HTR-8/SVneo (cell line): ENCODE measurements around the gene SORT1.

Experiments used
- DNase-seq: peaks from one replicate; pipeline ENCODE4 v3.0.0; 2011; ENCODE audit warnings: low spot score, mixed read lengths; ENCODE audit not compliant: insufficient read length
- FAIRE-seq: peaks from 2 replicates; lab custom pipeline; 2011; peaks lifted over from hg19 to GRCh38; lab: Jason Lieb, UNC

The SORT1 gene

GRCh38 chr1:109267743-109268300, 129.9 kb downstream of the SORT1 start:
- no peak for DNase-seq
- FAIRE-seq: no peak

DNA sequence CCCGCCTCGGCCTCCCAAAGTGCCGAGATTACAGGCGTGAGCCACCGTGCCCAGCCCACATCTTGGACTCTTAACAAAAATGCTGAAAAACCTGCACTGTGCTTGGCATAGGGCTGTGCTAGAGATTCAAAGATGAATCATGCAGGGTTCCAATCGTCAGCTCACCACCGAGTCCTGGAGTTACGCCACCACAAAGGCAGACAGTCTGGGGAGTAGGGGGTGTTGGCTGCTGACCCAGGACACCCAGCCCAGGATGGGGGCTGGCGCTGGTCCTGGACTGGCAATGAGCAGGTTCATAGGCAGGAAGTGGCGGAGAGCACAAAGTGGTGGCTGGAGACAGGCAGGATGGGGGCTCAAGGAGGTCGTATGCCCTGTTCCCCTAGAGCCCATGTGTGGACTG, 130.8 kb downstream of the SORT1 start:
- DNase-seq (no peak), FAIRE-seq (no peak)

DNA sequence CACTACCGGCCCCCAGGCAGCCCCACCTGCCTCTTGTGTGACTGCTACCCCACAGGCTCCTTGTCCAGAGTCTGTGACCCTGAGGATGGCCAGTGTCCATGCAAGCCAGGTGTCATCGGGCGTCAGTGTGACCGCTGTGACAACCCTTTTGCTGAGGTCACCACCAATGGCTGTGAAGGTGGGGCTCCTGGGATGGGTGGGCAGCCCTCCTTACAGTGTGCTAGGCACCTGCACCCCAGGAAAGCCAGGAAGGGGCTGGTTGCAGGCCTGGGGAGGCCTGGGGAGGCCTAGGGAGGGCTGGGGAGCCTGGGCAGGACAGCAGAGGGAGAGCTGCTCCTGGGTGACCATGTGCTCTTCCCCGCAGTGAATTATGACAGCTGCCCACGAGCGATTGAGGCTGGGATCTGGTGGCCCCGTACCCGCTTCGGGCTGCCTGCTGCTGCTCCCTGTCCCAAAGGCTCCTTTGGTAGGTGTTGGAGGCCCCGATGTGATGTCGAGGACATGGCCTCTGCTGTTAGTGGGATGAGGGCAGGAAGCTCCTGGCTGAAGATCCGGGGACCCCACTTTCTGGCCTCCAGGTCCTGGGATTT, 131.9 kb downstream of the SORT1 start:
- DNase-seq (no peak), FAIRE-seq (no peak)

DNA sequence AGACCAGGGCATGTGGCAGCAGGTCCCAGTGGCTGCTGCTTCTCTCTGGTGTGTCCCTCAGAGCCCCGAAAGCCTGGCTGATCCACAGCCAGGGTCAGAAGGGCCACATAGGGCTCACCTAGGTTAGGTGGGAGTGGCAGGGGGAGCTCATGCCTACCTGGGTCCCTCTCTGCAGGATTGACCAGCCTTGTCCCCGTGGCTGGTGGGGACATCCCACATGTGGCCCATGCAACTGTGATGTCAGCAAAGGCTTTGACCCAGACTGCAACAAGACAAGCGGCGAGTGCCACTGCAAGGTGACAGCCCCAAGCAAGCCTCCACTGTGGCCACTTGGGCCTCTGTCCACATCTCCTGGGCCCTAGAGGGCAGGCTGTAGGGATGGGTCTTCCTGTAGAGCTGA, 132.7 kb downstream of the SORT1 start:
- FAIRE-seq (no peak), DNase-seq (no peak)

DNA sequence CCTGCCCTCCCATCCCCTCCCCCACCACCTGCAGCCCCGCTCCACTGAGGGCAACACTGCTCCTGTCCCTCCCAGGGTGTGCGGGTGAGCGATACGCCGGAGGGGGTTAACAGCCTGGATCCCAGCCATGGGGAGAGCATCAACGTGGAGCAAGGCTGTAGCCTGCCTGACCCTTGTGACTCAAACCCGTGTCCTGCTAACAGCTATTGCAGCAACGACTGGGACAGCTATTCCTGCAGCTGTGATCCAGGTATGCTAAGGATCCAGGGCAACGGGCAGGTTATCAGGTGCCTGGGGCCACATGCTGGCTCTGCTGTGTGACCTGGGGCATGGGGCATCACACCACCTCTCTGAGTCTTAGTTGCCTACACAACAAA, 133.4 kb downstream of the SORT1 start:
- no peak for DNase-seq
- no peak for FAIRE-seq

GRCh38 chr1:109263597-109264378, 133.9 kb downstream of the SORT1 start:
- DNase-seq (peak; percentile 74), FAIRE-seq (peak; percentile 84)

DNA sequence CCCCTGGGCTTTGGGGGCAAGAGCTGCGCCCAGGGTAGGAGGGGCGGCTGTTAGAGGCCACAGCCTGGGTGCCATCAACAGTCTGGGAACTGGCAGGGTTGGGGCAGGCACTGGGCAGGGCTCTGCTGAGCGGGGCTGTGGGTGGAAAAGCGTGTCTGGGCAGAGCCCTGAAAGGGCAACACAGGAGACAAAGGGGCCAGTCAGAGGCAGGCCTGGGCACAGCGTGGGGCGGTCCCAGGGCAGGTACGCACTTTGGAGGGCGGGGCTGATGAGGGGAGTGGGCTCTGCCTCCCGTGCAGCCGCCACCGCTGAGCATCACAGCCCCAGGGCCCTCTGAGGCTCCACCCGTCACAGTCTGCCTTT, 134.5 kb downstream of the SORT1 start:
- DNase-seq (no peak), FAIRE-seq (no peak)

GRCh38 chr1:109262231-109263055, 135.3 kb downstream of the SORT1 start:
- FAIRE-seq (no peak), DNase-seq (no peak)

DNA sequence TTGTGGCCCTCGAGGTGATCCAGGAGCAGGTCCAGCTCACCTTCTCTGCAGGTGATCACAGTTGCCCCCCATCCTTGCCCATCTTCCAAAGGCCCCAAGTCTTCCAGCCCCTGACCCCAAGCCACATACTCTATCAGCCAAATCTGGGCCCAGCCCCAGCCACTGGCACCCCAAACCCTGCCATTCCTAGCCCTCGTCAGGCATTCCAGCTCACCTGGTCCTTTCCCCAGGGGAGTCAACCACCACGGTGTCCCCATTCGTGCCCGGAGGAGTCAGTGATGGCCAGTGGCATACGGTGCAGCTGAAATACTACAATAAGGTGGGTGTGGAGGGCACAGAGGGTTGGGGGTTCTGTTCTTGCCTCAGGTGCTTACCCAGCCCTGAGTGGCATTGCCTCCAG, 136.1 kb downstream of the SORT1 start:
- FAIRE-seq: no peak
- no peak for DNase-seq

DNA sequence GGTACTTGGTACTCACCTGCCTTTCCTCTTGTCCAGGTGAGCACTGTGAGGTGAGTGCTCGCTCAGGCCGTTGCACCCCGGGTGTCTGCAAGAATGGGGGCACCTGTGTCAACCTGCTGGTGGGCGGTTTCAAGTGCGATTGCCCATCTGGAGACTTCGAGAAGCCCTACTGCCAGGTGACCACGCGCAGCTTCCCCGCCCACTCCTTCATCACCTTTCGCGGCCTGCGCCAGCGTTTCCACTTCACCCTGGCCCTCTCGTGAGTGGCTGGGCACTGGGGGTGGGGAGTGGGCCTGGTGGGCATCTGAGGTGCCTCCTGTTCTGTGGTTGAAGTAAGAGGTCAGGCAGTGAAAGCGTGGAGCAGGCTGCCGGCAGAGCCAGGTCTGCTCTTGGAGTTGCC, 136.7 kb downstream of the SORT1 start:
- FAIRE-seq (no peak), DNase-seq (no peak)

DNA sequence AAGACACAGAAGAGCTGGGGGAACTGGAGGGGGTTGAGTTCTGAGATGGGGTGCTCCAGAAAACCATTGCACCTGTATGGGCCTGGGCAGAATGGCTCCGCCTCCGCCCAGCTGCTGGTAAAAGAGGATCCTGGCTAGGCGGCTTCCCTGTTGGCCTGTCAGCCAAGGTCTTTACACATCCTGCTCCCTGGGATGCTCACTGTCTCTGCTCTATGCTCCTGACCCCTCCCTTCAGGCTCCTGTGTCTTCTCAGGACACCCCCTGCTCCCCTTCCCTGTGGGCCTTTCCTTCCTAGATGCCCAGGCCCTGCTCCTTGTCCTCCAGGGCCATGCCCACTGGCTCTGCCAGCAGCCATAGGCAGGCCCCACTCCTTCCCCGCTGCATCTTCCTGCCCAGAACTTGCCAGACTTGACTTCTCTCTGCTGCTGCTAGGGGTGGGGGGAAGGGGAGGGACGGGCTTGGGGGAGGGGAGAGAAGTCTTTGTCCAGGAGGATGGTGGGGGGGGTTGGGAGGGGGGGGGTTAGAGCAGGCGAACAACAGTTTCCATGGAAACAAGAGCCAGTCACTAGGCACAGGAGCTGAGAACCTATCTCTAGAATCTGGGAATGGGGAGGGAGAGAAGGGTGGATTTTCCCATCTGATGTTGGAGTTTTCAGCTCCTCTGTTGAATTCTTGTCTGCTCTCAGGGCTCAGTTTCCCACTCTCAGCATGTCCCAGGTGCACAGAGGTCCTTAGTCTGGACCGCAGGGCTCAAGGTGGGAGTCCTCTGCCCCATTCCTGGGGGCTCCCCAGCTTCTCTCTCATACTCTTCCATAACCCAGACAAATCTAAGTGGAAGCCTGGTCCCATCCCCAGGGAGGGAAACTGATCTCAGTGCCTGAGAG, 137.8 kb downstream of the SORT1 start:
- DNase-seq (no peak), FAIRE-seq (no peak)
